Mononuclear cell (primary cell): ENCODE results near the gene CACNA1B. TPM values are rescaled to one million over a fixed set of nuclear protein-coding genes. Genes with fewer than 3 reads are reported as not detected.

Source experiments
- H3K27me3 ChIP-seq: 2 replicates; pipeline ENCODE4 v1.6.0; 2011; ENCODE audit warnings: low read length, control low read depth; ENCODE audit not compliant: insufficient read depth
- H3K4me1 ChIP-seq: 2 replicates; pipeline ENCODE4 v1.5.1; 2011; ENCODE audit warnings: mild to moderate bottlenecking, low read length, control low read depth; ENCODE audit not compliant: insufficient read depth
- H3K4me3 ChIP-seq: 2 replicates; pipeline ENCODE4 v1.5.1; 2011; ENCODE audit warnings: mild to moderate bottlenecking, low read length, moderate library complexity
- H3K9me3 ChIP-seq: 2 replicates; pipeline ENCODE4 v1.5.1; 2011; ENCODE audit warnings: low read depth, mild to moderate bottlenecking, control low read depth, low read length
- total RNA-seq: library from RNA; depleted of rRNA; stranded (reverse); fragments of >200 nt; gene quantifications from one replicate; pipeline ENCODE4 v1.2.3, GENCODE V29; 2012

Gene CACNA1B
- total RNA-seq, 1 donor = under 0.01 TPM

GRCh38 chr9:137970686-137971476 is 93.3 kb downstream of the CACNA1B start:
- Histone ChIP-seq H3K4me1 (no peaks in the 10 kb centered on the region), H3K4me3 (no peak overlapping the region), H3K9me3 (no peaks in the 10 kb centered on the region), H3K27me3 (no peaks in the 10 kb centered on the region)

- Histone ChIP-seq H3K9me3 (no peaks in the 10 kb centered on the region), H3K27me3 (no peaks in the 10 kb centered on the region), H3K4me1 (no peaks in the 10 kb centered on the region), H3K4me3 (no peak overlapping the region)
Observed at GRCh38 chr9:137971477-137972138, 94.0 kb downstream of the CACNA1B start.

- Histone ChIP-seq H3K4me1 (no peaks in the 10 kb centered on the region), H3K4me3 (no peak overlapping the region), H3K9me3 (no peaks in the 10 kb centered on the region), H3K27me3 (no peaks in the 10 kb centered on the region)
Observed at GRCh38 chr9:137972355-137972987, 94.9 kb downstream of the CACNA1B start.

- no peaks in the 10 kb centered on the region for H3K27me3 ChIP-seq
Observed at GRCh38 chr9:137972988-137973470, 95.4 kb downstream of the CACNA1B start.

GRCh38 chr9:137973829-137974416 is 96.3 kb downstream of the CACNA1B start:
- Histone ChIP-seq H3K9me3 (no peaks in the 10 kb centered on the region), H3K27me3 (no peaks in the 10 kb centered on the region), H3K4me3 (no peak overlapping the region), H3K4me1 (no peaks in the 10 kb centered on the region)

More at GRCh38 chr9:137972988-137973470, 95.4 kb downstream of the CACNA1B start:
- no peaks in the 10 kb centered on the region for H3K4me1 ChIP-seq
- H3K9me3 ChIP-seq = no peaks in the 10 kb centered on the region
- H3K4me3 ChIP-seq = no peak overlapping the region

GRCh38 chr9:137974746-137975526 is 97.4 kb downstream of the CACNA1B start:
- Histone ChIP-seq H3K27me3 (no peaks in the 10 kb centered on the region), H3K4me3 (no peak overlapping the region), H3K4me1 (no peaks in the 10 kb centered on the region), H3K9me3 (no peaks in the 10 kb centered on the region)

- Histone ChIP-seq H3K9me3 (no peaks in the 10 kb centered on the region), H3K27me3 (no peaks in the 10 kb centered on the region)
Observed at GRCh38 chr9:137975527-137975913, 97.9 kb downstream of the CACNA1B start.

GRCh38 chr9:137975936-137976565 is 98.5 kb downstream of the CACNA1B start:
- Histone ChIP-seq H3K9me3 (no peaks in the 10 kb centered on the region), H3K4me3 (no peak overlapping the region), H3K4me1 (no peaks in the 10 kb centered on the region), H3K27me3 (no peaks in the 10 kb centered on the region)

More at GRCh38 chr9:137975527-137975913, 97.9 kb downstream of the CACNA1B start:
- H3K4me3 ChIP-seq = no peak overlapping the region
- no peaks in the 10 kb centered on the region for H3K4me1 ChIP-seq

GRCh38 chr9:137977571-137978261 is 100.1 kb downstream of the CACNA1B start:
- Histone ChIP-seq H3K4me3 (no peak overlapping the region), H3K4me1 (no peaks in the 10 kb centered on the region), H3K27me3 (no peaks in the 10 kb centered on the region), H3K9me3 (no peaks in the 10 kb centered on the region)

DNA sequence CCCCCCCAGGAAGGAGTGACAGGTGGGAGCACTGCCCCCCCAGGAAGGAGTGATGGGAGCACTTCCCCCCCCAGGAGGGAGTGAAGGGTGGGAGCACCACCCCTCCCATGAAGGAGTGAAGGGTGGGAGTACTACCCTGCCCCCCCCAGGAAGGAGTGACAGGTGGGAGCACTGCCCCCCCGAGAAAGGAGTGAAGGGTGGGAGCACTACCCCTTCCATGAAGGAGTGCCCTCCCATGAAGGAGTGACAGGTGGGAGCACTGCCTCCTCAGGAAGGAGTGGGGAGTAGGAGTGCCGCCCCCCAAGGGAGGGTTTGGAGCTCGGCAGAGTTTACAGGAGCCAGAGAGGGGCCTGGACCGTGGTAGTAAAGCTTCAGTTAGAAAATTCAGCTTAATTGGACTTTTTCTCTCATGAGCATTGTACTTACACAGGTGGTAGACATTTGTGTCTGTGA is 100.7 kb downstream of the CACNA1B start:
- Histone ChIP-seq H3K27me3 (no peaks in the 10 kb centered on the region), H3K9me3 (no peaks in the 10 kb centered on the region), H3K4me1 (no peaks in the 10 kb centered on the region), H3K4me3 (no peak overlapping the region)

GRCh38 chr9:137982200-137982599 is 104.6 kb downstream of the CACNA1B start:
- H3K9me3 ChIP-seq = no peaks in the 10 kb centered on the region
- no peaks in the 10 kb centered on the region for H3K27me3 ChIP-seq
- no peaks in the 10 kb centered on the region for H3K4me1 ChIP-seq
- H3K4me3 ChIP-seq = no peak overlapping the region

DNA sequence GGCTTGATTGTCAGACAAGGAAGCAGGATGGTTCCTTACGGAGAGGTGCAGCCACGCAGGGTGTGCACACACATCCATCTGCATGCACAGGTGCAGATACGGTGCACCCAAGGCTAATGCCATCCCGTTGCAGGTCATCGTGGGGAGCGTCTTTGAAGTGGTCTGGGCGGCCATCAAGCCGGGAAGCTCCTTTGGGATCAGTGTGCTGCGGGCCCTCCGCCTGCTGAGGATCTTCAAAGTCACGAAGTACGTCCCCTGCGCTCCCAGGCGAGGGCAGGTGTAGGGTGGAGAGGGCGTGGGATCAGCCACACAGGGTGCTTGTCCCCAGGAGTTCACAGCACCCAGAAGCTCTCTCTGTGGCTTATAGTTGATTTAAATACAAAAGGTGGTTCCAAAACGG is 106.4 kb downstream of the CACNA1B start:
- Histone ChIP-seq H3K9me3 (no peaks in the 10 kb centered on the region), H3K4me1 (no peaks in the 10 kb centered on the region), H3K27me3 (no peaks in the 10 kb centered on the region), H3K4me3 (no peak overlapping the region)

DNA sequence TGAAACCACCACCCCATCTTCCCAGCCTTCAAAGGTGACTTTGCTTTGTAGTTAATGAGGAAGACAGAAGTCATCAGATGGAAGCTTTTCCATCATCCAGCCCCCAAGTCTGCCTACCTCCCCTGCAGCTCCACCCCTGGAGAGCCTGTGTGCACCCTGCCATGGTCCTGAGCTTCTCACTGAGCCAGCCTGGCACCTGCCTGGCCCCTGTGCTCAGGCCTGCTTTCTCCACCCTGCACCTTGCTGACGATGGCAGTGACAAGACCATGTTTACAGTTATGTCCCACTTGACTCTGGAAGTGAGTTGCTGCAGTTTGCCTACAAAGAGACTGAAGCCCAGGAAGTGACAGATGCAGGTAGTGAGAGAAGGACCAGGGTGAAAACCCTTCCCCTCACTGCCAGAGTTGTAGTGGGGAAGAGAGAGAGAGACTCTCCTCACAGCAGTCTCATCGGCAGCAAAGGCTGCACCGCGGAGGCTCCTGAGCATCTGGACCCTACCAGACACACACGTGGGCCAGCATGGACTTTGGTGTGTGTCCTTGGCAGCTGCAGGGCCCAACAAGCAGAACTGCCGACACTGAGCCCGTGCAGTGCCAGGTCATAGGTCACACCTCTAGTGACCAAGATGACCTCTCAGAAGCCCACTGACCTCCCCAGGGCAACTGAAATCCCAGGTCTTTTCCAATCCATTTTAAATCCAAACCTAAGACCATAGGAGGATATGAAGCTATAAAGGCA is 107.1 kb downstream of the CACNA1B start:
- H3K4me1 ChIP-seq = no peaks in the 10 kb centered on the region
- H3K27me3 ChIP-seq = no peaks in the 10 kb centered on the region
- H3K4me3 ChIP-seq = no peak overlapping the region
- no peaks in the 10 kb centered on the region for H3K9me3 ChIP-seq
